ENCODE measurements around the gene KCNMA1.

DNA sequence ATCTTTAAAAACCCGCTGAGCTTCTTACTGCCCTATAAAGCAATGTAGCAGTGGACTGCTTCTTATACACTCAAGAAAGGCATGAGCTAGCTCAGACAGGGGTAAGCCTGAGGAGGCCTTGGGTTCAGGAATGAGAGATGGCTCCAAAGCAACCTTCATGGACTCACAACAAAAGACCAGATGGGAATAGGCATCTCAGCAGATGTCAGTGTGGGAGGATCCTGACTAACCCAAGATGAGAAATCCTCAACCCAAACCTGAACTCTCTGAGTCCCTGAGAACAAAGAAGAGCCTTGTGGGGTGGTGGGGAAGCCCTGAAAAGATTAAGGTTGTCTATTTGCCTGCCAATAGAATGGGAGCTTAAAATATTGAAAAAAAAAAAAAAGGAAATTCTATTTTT, 807.4 kb downstream of the KCNMA1 start:
- TF ChIP-seq PBX3 (IDR thresholded peaks at IDR 0.05) (no peak), POLR2AphosphoS5 (IDR thresholded peaks at IDR 0.05; ENCODE audit: low read depth, low read length) (no peak), RCOR1 (IDR thresholded peaks at IDR 0.05; ENCODE audit: low read length) (no peak), GATA2 (CRISPR knock-in tag; IDR thresholded peaks at IDR 0.05) (no peak), TAF1 (IDR thresholded peaks at IDR 0.05; ENCODE audit: borderline replicate concordance, low read depth, low read length) (no peak)
- TF ChIP-seq, protein P1, sequence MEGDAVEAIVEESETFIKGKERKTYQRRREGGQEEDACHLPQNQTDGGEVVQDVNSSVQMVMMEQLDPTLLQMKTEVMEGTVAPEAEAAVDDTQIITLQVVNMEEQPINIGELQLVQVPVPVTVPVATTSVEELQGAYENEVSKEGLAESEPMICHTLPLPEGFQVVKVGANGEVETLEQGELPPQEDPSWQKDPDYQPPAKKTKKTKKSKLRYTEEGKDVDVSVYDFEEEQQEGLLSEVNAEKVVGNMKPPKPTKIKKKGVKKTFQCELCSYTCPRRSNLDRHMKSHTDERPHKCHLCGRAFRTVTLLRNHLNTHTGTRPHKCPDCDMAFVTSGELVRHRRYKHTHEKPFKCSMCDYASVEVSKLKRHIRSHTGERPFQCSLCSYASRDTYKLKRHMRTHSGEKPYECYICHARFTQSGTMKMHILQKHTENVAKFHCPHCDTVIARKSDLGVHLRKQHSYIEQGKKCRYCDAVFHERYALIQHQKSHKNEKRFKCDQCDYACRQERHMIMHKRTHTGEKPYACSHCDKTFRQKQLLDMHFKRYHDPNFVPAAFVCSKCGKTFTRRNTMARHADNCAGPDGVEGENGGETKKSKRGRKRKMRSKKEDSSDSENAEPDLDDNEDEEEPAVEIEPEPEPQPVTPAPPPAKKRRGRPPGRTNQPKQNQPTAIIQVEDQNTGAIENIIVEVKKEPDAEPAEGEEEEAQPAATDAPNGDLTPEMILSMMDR (IDR thresholded peaks at IDR 0.05): no peak
- TF ChIP-seq, protein P2, sequence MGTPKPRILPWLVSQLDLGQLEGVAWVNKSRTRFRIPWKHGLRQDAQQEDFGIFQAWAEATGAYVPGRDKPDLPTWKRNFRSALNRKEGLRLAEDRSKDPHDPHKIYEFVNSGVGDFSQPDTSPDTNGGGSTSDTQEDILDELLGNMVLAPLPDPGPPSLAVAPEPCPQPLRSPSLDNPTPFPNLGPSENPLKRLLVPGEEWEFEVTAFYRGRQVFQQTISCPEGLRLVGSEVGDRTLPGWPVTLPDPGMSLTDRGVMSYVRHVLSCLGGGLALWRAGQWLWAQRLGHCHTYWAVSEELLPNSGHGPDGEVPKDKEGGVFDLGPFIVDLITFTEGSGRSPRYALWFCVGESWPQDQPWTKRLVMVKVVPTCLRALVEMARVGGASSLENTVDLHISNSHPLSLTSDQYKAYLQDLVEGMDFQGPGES (IDR thresholded peaks at IDR 0.05; ENCODE audit: low read depth, low read length): no peak

All from SK-N-SH (cell line).